Measurements from ENCODE around the gene USP51. TPM values are rescaled to one million over a fixed set of nuclear protein-coding genes. Genes with fewer than 3 reads are reported as not detected.
"Not testable (repeated sequence)": the region's sequence is repeated elsewhere in the genome, so short reads cannot be mapped to it uniquely, and the experiment has no call there.

USP51 gene
- total RNA-seq, 3 donors from 2014 or later: 0.26 to 1.8 (median 0.80) TPM

DNA sequence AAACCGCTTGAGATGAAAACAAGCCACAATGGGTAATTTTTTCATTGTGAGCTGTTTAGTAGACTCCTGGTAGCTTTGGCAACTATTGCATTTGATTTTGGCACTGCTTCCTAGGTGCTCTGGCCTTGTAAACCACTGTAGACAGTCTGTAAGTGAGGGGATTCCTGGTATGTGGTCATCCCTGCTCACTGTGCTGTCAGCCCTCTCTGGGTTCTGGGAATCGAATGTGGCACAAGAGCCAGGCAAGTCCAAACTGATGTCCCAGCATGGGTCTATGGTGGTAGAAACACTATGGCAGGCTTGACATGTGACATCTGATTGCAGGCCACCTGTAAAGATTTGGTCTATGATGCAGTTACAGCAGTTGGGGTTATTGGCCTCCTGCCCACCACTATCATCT, 2.5 kb downstream of the USP51 start:
- no peaks in the 10 kb centered on the region for H3K9me3 ChIP-seq
- H3K36me3 ChIP-seq (ENCODE audit: low read depth): no peaks in the 10 kb centered on the region
- DNase-seq (no peak), ATAC-seq (no peak)
- TF ChIP-seq, protein P1, sequence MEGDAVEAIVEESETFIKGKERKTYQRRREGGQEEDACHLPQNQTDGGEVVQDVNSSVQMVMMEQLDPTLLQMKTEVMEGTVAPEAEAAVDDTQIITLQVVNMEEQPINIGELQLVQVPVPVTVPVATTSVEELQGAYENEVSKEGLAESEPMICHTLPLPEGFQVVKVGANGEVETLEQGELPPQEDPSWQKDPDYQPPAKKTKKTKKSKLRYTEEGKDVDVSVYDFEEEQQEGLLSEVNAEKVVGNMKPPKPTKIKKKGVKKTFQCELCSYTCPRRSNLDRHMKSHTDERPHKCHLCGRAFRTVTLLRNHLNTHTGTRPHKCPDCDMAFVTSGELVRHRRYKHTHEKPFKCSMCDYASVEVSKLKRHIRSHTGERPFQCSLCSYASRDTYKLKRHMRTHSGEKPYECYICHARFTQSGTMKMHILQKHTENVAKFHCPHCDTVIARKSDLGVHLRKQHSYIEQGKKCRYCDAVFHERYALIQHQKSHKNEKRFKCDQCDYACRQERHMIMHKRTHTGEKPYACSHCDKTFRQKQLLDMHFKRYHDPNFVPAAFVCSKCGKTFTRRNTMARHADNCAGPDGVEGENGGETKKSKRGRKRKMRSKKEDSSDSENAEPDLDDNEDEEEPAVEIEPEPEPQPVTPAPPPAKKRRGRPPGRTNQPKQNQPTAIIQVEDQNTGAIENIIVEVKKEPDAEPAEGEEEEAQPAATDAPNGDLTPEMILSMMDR (IDR thresholded peaks at IDR 0.05): no peak
- H3K4me1 ChIP-seq (ENCODE audit: low read depth): no peaks in the 10 kb centered on the region
- H3K4me3 ChIP-seq: no peak overlapping the region
- intact Hi-C loops (cut with DNase I, micrococcal nuclease): no loop called here

DNA sequence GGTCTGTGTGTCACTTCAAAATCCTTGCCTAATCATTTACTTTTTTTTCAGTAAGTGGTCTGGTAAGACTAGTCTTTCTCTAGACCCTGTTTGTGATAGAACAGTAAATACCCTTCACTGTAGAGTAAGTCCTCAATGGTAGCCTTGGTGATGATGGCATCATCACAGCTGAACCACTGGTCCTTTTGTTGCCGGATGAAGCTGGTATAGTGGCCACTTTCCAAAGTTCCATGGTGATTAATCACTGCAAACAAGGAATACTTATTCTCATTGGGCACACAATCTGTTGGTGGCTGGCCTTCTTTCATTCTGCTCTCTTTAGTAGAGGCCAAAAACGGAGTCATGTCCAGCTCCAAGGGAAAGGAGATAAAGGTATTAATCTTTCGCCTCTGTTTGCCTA, 2.9 kb downstream of the USP51 start:
- TF ChIP-seq, protein P1 (IDR thresholded peaks at IDR 0.05): no peak
- Histone ChIP-seq H3K36me3 (ENCODE audit: low read depth) (no peaks in the 10 kb centered on the region), H3K9me3 (no peaks in the 10 kb centered on the region), H3K4me3 (no peak overlapping the region), H3K4me1 (ENCODE audit: low read depth) (no peaks in the 10 kb centered on the region)
- ATAC-seq (no peak), DNase-seq (no peak)
- intact Hi-C loops (cut with DNase I, micrococcal nuclease): no loop called here

DNA sequence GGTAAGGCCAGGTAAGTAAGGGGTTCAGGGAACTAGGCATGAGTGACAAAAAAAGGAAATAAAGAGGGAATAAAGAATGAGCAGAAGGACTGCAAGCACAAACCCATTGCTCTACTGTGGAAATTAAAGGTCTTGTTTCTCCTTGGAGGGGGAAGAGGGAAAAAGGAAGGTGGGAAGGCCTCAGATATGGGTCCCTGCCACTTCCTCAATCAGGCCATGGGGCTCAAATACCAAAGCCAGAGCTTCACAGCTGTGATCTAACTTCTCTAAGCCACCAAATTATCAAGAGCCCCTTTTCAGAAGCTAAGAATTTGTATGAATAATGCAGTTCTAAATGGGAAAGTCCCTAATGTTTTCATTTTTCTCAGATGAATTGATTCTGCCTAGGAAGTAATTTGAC, 4.7 kb downstream of the USP51 start:
- Histone ChIP-seq H3K36me3 (ENCODE audit: low read depth) (no peaks in the 10 kb centered on the region), H3K9me3 (no peaks in the 10 kb centered on the region), H3K4me1 (ENCODE audit: low read depth) (no peaks in the 10 kb centered on the region), H3K4me3 (no peak overlapping the region)
- TF ChIP-seq, protein P1 (IDR thresholded peaks at IDR 0.05): no peak
- DNase-seq: no peak
- no peak for ATAC-seq
- intact Hi-C loops (cut with DNase I, micrococcal nuclease): no loop called here

DNA sequence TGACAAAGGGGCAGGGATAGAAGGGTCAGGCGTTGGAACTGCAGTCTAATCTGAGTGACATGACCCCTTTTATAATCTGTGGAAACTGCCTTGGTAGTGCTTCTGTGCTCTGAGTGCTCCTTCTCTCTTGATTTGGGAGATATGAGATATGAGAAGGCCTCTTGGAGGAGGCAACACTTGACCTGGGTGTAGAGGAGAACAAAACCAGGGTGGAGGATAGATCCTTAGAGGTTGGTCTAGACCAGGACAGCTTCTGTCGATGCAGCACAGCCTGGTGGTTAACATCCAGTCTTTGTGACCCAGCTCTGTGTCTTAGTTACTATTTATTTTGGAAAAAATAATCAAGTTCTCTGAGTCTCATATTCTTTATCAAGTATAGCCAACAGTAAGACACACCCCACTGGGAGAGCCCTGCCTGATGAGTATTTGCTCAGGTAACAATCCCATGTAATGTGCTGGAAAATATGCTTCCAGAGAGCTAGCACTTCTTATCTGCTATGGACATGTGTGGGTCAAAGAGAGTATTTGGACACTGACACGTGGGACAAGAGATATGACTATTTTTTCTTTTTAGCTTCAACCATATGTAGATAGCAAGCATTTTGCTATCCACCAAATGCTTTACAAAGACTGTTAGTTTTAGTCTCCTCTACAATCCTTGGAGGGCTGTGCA, 9.1 kb downstream of the USP51 start:
- DNase-seq (no peak), ATAC-seq (no peak)
- H3K4me3 ChIP-seq: no peak overlapping the region
- H3K36me3 ChIP-seq (ENCODE audit: low read depth): no peaks in the 10 kb centered on the region
- TF ChIP-seq, protein P1 (IDR thresholded peaks at IDR 0.05): no peak
- H3K9me3 ChIP-seq: no peaks in the 10 kb centered on the region
- intact Hi-C loops (cut with DNase I, micrococcal nuclease): no loop called here
- no peaks in the 10 kb centered on the region for H3K4me1 ChIP-seq (ENCODE audit: low read depth)

DNA sequence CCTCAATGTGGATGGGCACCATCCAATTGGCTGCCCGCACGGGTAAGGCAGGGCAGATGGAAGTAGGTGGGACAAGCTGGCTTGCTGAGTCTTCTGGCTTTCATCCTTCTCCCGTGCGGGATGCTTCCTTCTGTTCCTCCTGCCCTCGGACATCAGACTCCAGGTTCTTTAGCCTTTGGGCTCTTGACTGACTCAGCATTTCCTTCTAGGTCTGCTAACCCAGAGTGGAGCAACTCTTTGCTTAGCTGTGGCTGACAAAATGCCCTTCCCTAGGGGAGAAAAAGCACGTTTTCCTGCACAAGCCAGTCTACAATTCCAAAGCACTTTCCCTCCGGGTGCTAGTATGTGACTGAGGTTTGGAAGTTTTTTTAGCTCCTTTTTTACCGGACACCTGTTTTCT, 9.7 kb downstream of the USP51 start:
- intact Hi-C loops (cut with DNase I, micrococcal nuclease); DNase-seq; H3K4me3 ChIP-seq; H3K9me3 ChIP-seq; H3K36me3 ChIP-seq (ENCODE audit: low read depth); H3K4me1 ChIP-seq (ENCODE audit: low read depth); ATAC-seq: not testable (repeated sequence)

DNA sequence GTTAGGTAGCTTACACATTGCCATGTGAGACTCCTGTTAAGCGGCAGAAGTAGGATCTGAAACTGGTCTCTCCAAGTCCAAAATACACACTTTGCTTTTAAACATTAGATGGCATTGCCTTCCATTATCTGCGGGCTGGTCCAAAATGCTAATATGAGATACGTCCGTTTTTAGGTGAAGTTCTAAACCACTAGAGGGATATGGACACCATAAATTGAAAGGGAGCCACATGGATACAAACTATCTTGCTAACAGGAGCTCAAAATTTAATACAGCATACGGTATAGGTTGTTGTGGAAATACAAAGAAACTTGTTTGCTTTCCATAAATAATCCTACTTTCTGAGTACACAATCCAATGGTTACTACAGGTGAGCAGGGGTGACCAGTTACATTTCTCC, 23.9 kb downstream of the USP51 start:
- ATAC-seq; intact Hi-C loops (cut with DNase I, micrococcal nuclease); H3K4me1 ChIP-seq (ENCODE audit: low read depth); DNase-seq; H3K4me3 ChIP-seq; H3K9me3 ChIP-seq; H3K36me3 ChIP-seq (ENCODE audit: low read depth): not testable (repeated sequence)

DNA sequence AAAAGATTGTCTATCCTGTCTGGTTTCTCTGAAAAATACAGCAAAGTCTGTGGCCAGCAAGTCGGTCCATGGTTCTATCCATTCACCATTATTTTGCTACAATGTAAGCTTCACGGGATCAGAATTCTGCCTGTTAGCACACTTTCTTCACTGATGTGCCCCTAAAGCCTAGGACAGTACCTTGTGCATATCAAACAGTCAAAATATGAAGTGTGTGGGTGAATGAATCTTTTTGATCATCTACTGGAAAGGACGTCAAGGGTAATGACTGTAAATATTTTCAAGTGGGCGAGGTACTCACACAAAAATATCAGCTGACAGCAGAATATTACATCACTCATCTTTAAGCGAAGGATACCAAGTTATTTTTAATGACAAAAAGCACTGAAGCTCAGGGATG, 24.5 kb downstream of the USP51 start:
- H3K4me3 ChIP-seq; intact Hi-C loops (cut with DNase I, micrococcal nuclease); DNase-seq; H3K9me3 ChIP-seq; H3K4me1 ChIP-seq (ENCODE audit: low read depth); ATAC-seq; H3K36me3 ChIP-seq (ENCODE audit: low read depth): not testable (repeated sequence)

DNA sequence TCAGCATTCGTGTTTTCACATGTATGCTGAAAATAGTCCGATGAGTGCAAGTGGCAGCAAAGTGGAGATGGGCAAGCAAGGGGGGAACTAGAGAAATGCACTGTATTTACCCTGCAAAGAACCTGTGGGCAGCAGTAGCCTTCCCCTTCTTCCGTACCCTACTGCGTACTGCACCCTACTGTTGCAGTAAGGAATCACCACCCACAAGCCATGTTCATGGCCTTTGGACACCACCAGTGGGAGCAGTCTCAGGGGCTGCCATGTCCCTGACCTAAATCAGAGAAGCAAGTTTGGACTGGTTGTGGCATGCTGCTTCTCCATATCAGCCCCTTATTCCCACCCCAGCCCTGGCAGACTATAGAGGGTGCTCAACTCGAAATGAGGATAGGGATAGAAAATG, 25.6 kb downstream of the USP51 start:
- ATAC-seq; DNase-seq; H3K4me1 ChIP-seq (ENCODE audit: low read depth); H3K9me3 ChIP-seq; H3K4me3 ChIP-seq; intact Hi-C loops (cut with DNase I, micrococcal nuclease); H3K36me3 ChIP-seq (ENCODE audit: low read depth): not testable (repeated sequence)

DNA sequence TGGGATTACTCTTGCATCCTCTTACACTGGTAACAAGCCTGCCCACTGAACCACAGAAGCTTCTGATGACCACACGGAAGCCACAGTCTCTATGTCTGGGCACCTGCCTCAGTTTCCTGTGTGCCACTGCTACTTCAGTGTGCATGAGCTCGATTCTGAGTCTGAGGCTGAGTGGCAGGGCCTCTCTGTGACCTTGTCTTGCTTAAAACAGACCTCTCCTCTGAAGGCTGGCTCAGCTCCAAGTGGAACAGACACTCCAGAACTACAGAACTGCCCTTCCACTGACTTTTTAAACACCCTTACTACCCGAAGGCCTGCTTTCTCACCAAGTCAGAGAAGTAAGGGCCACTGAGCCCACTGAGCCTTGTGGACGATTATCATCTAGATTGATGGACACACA, 29.7 kb downstream of the USP51 start:
- H3K9me3 ChIP-seq; H3K4me1 ChIP-seq (ENCODE audit: low read depth); H3K36me3 ChIP-seq (ENCODE audit: low read depth); DNase-seq; H3K4me3 ChIP-seq; ATAC-seq; intact Hi-C loops (cut with DNase I, micrococcal nuclease): not testable (repeated sequence)

DNA sequence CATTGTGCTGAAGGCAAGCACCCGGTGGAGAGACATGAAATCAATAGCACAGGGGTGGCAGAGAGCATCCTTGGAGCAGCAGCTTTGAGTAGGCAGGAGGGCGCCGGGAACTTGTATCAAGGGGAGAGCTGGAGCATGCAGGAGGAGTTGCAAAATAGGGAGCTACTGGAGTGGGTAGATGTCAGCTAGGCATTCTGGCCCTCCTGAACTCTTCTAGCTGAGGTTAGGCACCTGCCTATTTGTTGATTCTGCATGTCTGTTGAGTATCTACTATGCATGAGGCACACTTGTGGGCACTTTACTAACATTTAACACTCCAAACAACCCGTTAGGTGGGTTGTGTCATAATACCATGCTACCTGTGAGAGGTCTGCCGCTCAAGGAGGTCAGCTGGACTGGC, 30.2 kb downstream of the USP51 start:
- H3K4me1 ChIP-seq (ENCODE audit: low read depth); H3K9me3 ChIP-seq; H3K4me3 ChIP-seq; DNase-seq; intact Hi-C loops (cut with DNase I, micrococcal nuclease); H3K36me3 ChIP-seq (ENCODE audit: low read depth); ATAC-seq: not testable (repeated sequence)

DNA sequence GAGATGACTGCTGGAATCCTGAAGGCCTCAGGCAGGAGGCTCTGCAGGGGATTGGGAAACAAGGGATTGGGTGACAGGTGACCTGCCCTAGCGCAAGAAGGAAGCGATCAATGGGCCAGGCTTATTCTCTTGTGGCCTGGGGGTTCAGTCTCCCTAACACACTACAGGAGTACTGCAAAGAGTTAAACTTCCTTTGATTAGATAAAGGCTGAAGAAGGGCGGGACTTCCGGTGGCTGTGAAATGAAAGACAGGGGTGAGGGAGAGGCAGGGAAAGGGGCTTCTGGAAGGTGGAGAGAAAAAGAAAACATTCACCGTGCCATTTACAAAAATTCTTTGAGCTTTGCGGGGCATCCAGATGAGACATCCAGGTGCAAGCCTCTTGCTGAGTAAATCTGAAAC, 33.9 kb downstream of the USP51 start:
- intact Hi-C loops (cut with DNase I, micrococcal nuclease); H3K9me3 ChIP-seq: not testable (repeated sequence)

More for the DNA sequence above, 33.9 kb downstream of the USP51 start:
- H3K4me3 ChIP-seq; ATAC-seq; H3K4me1 ChIP-seq (ENCODE audit: low read depth); DNase-seq; H3K36me3 ChIP-seq (ENCODE audit: low read depth): not testable (repeated sequence)

Data from mucosa of descending colon (tissue), 3 donors.